ENCODE data around the gene DNAH12. TPM values are rescaled to one million over a fixed set of nuclear protein-coding genes. Genes with fewer than 3 reads are reported as not detected.

Gene DNAH12
- total and polyA plus RNA-seq, 2 experiments from 2014 or later, result 0.11 to 0.54 TPM

DNA sequence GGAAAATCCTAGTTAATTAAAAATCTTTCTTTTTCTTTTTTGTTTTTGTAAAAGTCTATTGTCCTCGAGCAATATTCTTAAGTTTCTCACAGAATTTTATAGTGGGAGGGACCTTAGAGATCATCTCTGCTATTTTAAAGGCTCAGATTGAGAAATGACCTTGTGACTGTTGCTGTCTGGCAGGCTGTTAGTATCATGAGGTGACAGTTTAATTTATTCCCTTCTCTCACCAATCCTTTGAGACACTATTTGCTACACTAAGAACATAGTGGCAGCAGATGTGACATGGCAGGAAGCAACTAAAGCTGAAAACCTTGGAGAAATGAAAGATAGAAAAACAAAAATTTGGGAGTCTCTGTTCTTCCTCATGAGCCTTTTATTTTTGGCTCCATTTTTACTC is 291.7 kb downstream of the DNAH12 start:
- no peak for DNase-seq
- Histone ChIP-seq H3K27ac (no peak overlapping the region), H3K9me3 (ENCODE audit: low read depth) (no peaks in the 10 kb centered on the region), H4K20me1 (ENCODE audit: insufficient read depth) (no peaks in the 10 kb centered on the region), H3K36me3 (ENCODE audit: low read depth) (peaks cover 39% of the 10 kb centered on the region), H3K9me2 (ENCODE audit: insufficient read depth) (no peaks in the 10 kb centered on the region), H3K9ac (no peak overlapping the region), H3F3A (ENCODE audit: insufficient read depth) (no peaks in the 10 kb centered on the region), H3K79me2 (ENCODE audit: insufficient read depth) (no peaks in the 10 kb centered on the region), H3K4me3 (no peak overlapping the region), H3K4me2 (ENCODE audit: unreplicated experiment) (no peak overlapping the region), H3K27me3 (replicated peaks; ENCODE audit: insufficient read depth) (no peaks in the 10 kb centered on the region), H3K4me1 (ENCODE audit: insufficient read depth) (no peaks in the 10 kb centered on the region), H2AFZ (no peak overlapping the region)
- TF ChIP-seq EZH2 (IDR thresholded peaks at IDR 0.05; ENCODE audit: insufficient read depth, poor library complexity, severe bottlenecking), result no peak
- no peak for TF ChIP-seq EZH2phosphoT487 (IDR thresholded peaks at IDR 0.05; ENCODE audit: insufficient read depth, low read depth)
- in situ Hi-C loops (cut with MboI), result no loop called here
- 4 to 25% methylated on average over 1 of the region's 1 CpG for WGBS, 2 experiments (ENCODE audit: low coverage in 1 of 2, low lambda C conversion rate in 2 of 2, missing lambda C conversion rate in 2 of 2)

DNA sequence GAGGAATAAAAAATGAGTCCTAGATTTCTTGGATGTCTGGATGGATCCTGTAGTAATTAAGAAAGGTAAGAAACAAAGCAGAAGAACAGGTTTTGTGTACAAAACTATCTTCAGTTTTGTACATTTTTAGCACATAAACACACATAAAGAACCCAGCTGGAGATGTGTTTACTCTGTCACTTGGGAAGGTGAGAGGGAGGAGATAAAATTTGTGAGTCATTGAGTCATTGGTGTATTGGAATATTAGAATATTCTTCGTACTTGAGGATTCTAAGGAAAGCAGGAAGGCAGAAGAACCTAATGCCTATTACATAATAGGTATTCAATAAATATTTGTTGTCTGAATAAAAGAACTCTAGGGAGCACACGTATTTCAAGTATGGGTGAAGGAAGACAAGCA is 299.2 kb downstream of the DNAH12 start:
- no peaks in the 10 kb centered on the region for H3K79me2 ChIP-seq (ENCODE audit: insufficient read depth)
- TF ChIP-seq EZH2phosphoT487 (IDR thresholded peaks at IDR 0.05; ENCODE audit: insufficient read depth, low read depth), result no peak
- TF ChIP-seq EZH2 (IDR thresholded peaks at IDR 0.05; ENCODE audit: insufficient read depth, poor library complexity, severe bottlenecking), result no peak
- no peak overlapping the region for H3K4me3 ChIP-seq
- WGBS, 2 experiments (ENCODE audit: low coverage in 1 of 2, low lambda C conversion rate in 2 of 2, missing lambda C conversion rate in 2 of 2), result 93 to 100% methylated on average over 2 of the region's 2 CpGs
- H3K4me2 ChIP-seq (ENCODE audit: unreplicated experiment), result no peak overlapping the region
- peaks cover 62% of the 10 kb centered on the region for H3K36me3 ChIP-seq (ENCODE audit: low read depth)
- no peak for DNase-seq
- H3K27ac ChIP-seq, result no peak overlapping the region
- H3K9ac ChIP-seq, result no peak overlapping the region
- no peaks in the 10 kb centered on the region for H3K27me3 ChIP-seq (replicated peaks; ENCODE audit: insufficient read depth)
- no peak overlapping the region for H2AFZ ChIP-seq
- no peaks in the 10 kb centered on the region for H4K20me1 ChIP-seq (ENCODE audit: insufficient read depth)
- in situ Hi-C loops (cut with MboI), result no loop called here
- H3F3A ChIP-seq (ENCODE audit: insufficient read depth), result no peaks in the 10 kb centered on the region
- H3K4me1 ChIP-seq (ENCODE audit: insufficient read depth), result no peaks in the 10 kb centered on the region
- H3K9me2 ChIP-seq (ENCODE audit: insufficient read depth), result no peaks in the 10 kb centered on the region
- no peaks in the 10 kb centered on the region for H3K9me3 ChIP-seq (ENCODE audit: low read depth)

Small RNA genes lying within 50 kb of the gene (small RNA-seq; reads per million reads assigned to genes)
- gene RF00019 (ENCODE audit: low read depth, low replicate concordance) (not detected), gene RNU6-108P (ENCODE audit: low read depth, low replicate concordance) (not detected), gene RNU6-1181P (ENCODE audit: low read depth, low replicate concordance) (not detected), gene RNU6-483P (ENCODE audit: low read depth, low replicate concordance) (not detected)

Other genes starting within 250 kb of the DNAH12 start
- gene PDE12, start 11.9 kb upstream of the DNAH12 start, total RNA-seq (2014; rRNA removed; shearing (Covaris generic)), result 13.8 and 21.4 TPM in 2 replicates
- gene PDE12, start 11.9 kb upstream of the DNAH12 start, polyA plus RNA-seq (2016; fragmentation: Nextera tagmentation; extraction: Ambion mirVana), result 14.6 and 15.7 TPM in 2 replicates
- 346 and 371 TPM in 2 replicates for gene ARF4, start 53.0 kb upstream of the DNAH12 start, total RNA-seq (2014; rRNA removed; shearing (Covaris generic))
- gene ARF4, start 53.0 kb upstream of the DNAH12 start, polyA plus RNA-seq (2016; fragmentation: Nextera tagmentation; extraction: Ambion mirVana), result 743 and 770 TPM in 2 replicates
- 14.5 and 28.0 TPM in 2 replicates for gene DENND6A, start 148.7 kb upstream of the DNAH12 start, total RNA-seq (2014; rRNA removed; shearing (Covaris generic))
- 9.6 and 10.2 TPM in 2 replicates for gene DENND6A, start 148.7 kb upstream of the DNAH12 start, polyA plus RNA-seq (2016; fragmentation: Nextera tagmentation; extraction: Ambion mirVana)
- 33.9 and 40.2 TPM in 2 replicates for gene SLMAP, start 212.0 kb upstream of the DNAH12 start, total RNA-seq (2014; rRNA removed; shearing (Covaris generic))
- 21.4 and 28.4 TPM in 2 replicates for gene SLMAP, start 212.0 kb upstream of the DNAH12 start, polyA plus RNA-seq (2016; fragmentation: Nextera tagmentation; extraction: Ambion mirVana)